HG03469 (cell line): ENCODE measurements around the gene IPO9.
"Not testable (repeated sequence)": the region's sequence is repeated elsewhere in the genome, so short reads cannot be mapped to it uniquely, and the experiment has no call there.

ENCODE experiments used
- ATAC-seq: cut with Tn5 transposase; IDR thresholded peaks from one replicate; pipeline ENCODE4 v1.9.1; 2021; ENCODE audit warnings: mild to moderate bottlenecking, moderate library complexity, moderate number of reproducible peaks; ENCODE audit not compliant: unreplicated experiment

Gene IPO9

GRCh38 chr1:201900476-201900875, 71.5 kb downstream of the IPO9 start:
- no peak for ATAC-seq

- not testable (repeated sequence) for ATAC-seq
These were observed 72.1 kb downstream of the IPO9 start for GRCh38 chr1:201901036-201901435.

- no peak for ATAC-seq
These were observed 73.2 kb downstream of the IPO9 start for GRCh38 chr1:201902198-201902597.

- no peak for ATAC-seq
These were observed 74.2 kb downstream of the IPO9 start for GRCh38 chr1:201903135-201903534.

- ATAC-seq = no peak
These were observed 75.6 kb downstream of the IPO9 start for GRCh38 chr1:201904579-201904978.

- ATAC-seq = no peak
These were observed 76.4 kb downstream of the IPO9 start for GRCh38 chr1:201905234-201905890.

- ATAC-seq = no peak
These were observed 77.4 kb downstream of the IPO9 start for GRCh38 chr1:201906336-201906735.

GRCh38 chr1:201907621-201908020, 78.7 kb downstream of the IPO9 start:
- no peak for ATAC-seq

GRCh38 chr1:201911826-201912571, 83.0 kb downstream of the IPO9 start:
- no peak for ATAC-seq

- ATAC-seq = no peak
These were observed 83.9 kb downstream of the IPO9 start for GRCh38 chr1:201912832-201913231.

- no peak for ATAC-seq
These were observed 85.7 kb downstream of the IPO9 start for GRCh38 chr1:201914456-201915235.

GRCh38 chr1:201916649-201917249, 87.8 kb downstream of the IPO9 start:
- ATAC-seq = no peak

GRCh38 chr1:201917362-201918033, 88.5 kb downstream of the IPO9 start:
- ATAC-seq = no peak

GRCh38 chr1:201918343-201918742, 89.4 kb downstream of the IPO9 start:
- no peak for ATAC-seq

- ATAC-seq = no peak
These were observed 93.1 kb downstream of the IPO9 start for GRCh38 chr1:201921952-201922558.

- ATAC-seq = no peak
These were observed 96.3 kb downstream of the IPO9 start for GRCh38 chr1:201925301-201925567.

GRCh38 chr1:201925981-201926645, 97.2 kb downstream of the IPO9 start:
- no peak for ATAC-seq

- no peak for ATAC-seq
These were observed 99.3 kb downstream of the IPO9 start for GRCh38 chr1:201928266-201928665.

GRCh38 chr1:201930137-201930536, 101.2 kb downstream of the IPO9 start:
- ATAC-seq = no peak

- no peak for ATAC-seq
These were observed 101.8 kb downstream of the IPO9 start for GRCh38 chr1:201930803-201931202.
